ENCODE results near the gene EGFR.
"Not testable (repeated sequence)": the region's sequence is repeated elsewhere in the genome, so short reads cannot be mapped to it uniquely, and the experiment has no call there.

EGFR gene

DNA sequence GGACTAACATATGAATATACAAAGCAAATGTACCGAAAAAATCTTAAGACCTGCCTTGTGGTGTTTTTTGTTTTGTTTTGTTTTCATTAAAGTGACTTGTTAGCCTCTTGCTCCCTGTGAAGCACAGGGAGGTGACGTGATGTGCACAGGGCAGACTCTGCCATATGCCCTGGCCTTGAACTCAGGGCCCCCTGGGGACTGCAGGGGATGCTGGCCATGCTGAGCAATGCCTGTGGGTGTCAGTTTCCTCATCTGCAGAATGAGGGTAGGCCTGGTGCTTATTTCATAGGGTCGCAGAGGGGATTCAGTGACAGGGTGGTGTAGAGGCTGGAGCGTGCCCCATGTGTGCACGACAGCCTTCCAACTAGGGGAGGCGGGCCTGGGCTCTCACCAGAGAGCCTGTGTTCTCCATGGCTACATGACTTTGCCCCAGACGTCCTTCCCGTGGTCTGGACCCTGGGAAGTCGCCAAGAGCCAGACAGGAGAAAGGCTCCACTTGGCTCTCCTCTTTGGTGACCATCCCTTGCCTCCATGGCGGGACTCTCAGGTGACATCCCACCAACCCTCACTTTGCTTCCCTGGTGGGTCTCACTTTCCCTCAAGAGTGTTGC is 14.5 kb downstream of the EGFR start:
- Histone ChIP-seq H3K27ac (no peak overlapping the region), H3K36me3 (ENCODE audit: insufficient read depth) (no peaks in the 10 kb centered on the region), H3K4me3 (IDR thresholded peaks at IDR 0.05; ENCODE audit: insufficient read depth, low read depth, low read length) (no peak overlapping the region), H4K20me1 (ENCODE audit: insufficient read depth) (no peaks in the 10 kb centered on the region), H3K79me2 (ENCODE audit: insufficient read depth, low read depth) (no peaks in the 10 kb centered on the region), H3K9ac (no peak overlapping the region), H2AFZ (ENCODE audit: low read depth) (no peak overlapping the region), H3K27me3 (ENCODE audit: insufficient read depth, low read depth) (no peaks in the 10 kb centered on the region), H3K4me2 (no peak overlapping the region), H3K4me1 (ENCODE audit: low read depth, poor library complexity, severe bottlenecking) (no peaks in the 10 kb centered on the region)
- TF ChIP-seq, protein P1, sequence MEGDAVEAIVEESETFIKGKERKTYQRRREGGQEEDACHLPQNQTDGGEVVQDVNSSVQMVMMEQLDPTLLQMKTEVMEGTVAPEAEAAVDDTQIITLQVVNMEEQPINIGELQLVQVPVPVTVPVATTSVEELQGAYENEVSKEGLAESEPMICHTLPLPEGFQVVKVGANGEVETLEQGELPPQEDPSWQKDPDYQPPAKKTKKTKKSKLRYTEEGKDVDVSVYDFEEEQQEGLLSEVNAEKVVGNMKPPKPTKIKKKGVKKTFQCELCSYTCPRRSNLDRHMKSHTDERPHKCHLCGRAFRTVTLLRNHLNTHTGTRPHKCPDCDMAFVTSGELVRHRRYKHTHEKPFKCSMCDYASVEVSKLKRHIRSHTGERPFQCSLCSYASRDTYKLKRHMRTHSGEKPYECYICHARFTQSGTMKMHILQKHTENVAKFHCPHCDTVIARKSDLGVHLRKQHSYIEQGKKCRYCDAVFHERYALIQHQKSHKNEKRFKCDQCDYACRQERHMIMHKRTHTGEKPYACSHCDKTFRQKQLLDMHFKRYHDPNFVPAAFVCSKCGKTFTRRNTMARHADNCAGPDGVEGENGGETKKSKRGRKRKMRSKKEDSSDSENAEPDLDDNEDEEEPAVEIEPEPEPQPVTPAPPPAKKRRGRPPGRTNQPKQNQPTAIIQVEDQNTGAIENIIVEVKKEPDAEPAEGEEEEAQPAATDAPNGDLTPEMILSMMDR (conservative IDR thresholded peaks at IDR 0.05; ENCODE audit: low read depth, low read length) = no peak

DNA sequence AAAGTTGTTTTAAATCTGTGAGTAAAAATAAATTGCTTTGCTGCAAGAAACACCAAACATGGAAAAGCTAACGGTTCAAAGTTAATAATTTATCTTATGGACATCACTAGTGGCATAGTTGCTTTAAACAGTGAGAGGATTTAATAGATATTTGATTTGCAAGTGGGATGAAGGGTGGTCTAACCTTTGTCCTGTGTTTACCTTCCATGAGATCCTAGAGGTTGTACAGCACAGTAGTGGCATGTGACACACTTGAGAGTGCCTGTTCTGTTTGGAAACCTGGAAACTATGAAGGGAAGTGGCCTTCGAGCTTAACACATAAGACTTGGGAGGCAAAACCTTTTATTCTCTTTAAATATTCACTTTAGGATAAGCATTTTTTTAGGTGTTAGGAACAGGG is 16.0 kb downstream of the EGFR start:
- Histone ChIP-seq H3K27ac (no peak overlapping the region), H3K9ac (no peak overlapping the region), H2AFZ (ENCODE audit: low read depth) (no peak overlapping the region), H3K27me3 (ENCODE audit: insufficient read depth, low read depth) (no peaks in the 10 kb centered on the region), H3K36me3 (ENCODE audit: insufficient read depth) (no peaks in the 10 kb centered on the region), H3K4me3 (IDR thresholded peaks at IDR 0.05; ENCODE audit: insufficient read depth, low read depth, low read length) (no peak overlapping the region), H3K4me2 (no peak overlapping the region), H3K4me1 (ENCODE audit: low read depth, poor library complexity, severe bottlenecking) (no peaks in the 10 kb centered on the region), H4K20me1 (ENCODE audit: insufficient read depth) (no peaks in the 10 kb centered on the region), H3K79me2 (ENCODE audit: insufficient read depth, low read depth) (no peaks in the 10 kb centered on the region)
- TF ChIP-seq, protein P1 (conservative IDR thresholded peaks at IDR 0.05; ENCODE audit: low read depth, low read length) = no peak

DNA sequence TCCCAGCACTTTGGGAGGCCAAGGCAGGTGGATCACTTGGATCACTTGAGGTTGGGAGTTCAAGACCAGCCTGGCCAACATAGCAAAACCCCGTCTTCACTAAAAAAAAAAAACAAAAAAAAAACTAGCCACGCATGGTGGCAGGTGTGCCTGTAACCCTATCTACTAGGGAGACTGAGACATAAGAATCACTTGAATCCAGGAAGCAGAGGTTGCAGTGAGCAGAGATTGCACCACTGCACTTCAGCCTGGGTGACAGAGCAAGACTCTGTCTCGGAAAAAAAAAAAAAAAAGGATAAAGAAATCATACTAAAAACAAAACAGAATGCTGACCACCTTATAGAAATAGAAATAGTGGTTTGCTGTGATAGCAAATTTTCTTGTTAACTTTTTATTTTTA is 16.6 kb downstream of the EGFR start:
- H3K27ac ChIP-seq; H3K36me3 ChIP-seq (ENCODE audit: insufficient read depth); H3K9ac ChIP-seq; H3K27me3 ChIP-seq (ENCODE audit: insufficient read depth, low read depth); H3K4me3 ChIP-seq (IDR thresholded peaks at IDR 0.05; ENCODE audit: insufficient read depth, low read depth, low read length); H3K79me2 ChIP-seq (ENCODE audit: insufficient read depth, low read depth); H3K4me1 ChIP-seq (ENCODE audit: low read depth, poor library complexity, severe bottlenecking); H4K20me1 ChIP-seq (ENCODE audit: insufficient read depth); H2AFZ ChIP-seq (ENCODE audit: low read depth); H3K4me2 ChIP-seq: not testable (repeated sequence)

DNA sequence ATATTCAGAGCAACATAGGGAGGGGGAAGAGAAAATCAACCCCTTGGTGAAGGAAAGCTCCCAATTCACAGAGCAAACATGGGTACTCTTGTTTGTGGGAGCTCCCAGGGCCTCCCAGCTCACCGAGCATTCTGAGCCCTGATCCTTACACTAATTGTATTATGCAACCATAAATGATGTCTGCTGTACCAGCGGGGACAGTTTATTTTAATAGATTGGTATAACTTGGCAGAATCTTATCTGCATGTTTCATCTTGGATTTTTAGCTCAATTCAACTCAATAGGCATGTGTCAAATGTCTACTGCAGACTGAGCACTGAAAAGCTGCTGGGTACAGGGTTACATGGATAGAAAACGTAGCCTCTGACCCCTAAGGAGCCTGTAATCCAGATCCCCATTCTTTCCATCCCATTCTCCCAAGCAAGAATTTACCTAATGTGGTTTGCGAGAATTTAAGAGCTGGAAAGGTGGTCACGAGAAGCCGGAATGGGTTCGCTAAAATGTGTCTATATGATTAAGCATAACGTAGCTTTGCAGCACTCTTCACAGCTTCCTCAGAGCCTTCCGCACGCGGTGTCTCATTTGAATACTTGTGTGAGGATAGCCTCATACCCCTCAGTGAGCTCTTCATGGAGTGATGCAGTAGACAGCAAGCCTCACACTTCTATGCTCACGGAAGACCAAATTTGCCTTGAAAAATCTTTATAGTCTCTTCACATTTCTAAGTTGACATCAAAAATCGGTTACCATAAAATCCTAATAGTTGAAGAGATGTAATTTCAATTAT is 18.3 kb downstream of the EGFR start:
- Histone ChIP-seq H3K36me3 (ENCODE audit: insufficient read depth) (no peaks in the 10 kb centered on the region), H3K4me2 (no peak overlapping the region), H3K27me3 (ENCODE audit: insufficient read depth, low read depth) (no peaks in the 10 kb centered on the region), H3K9ac (no peak overlapping the region), H3K27ac (no peak overlapping the region), H2AFZ (ENCODE audit: low read depth) (no peak overlapping the region), H4K20me1 (ENCODE audit: insufficient read depth) (no peaks in the 10 kb centered on the region), H3K4me1 (ENCODE audit: low read depth, poor library complexity, severe bottlenecking) (no peaks in the 10 kb centered on the region), H3K4me3 (IDR thresholded peaks at IDR 0.05; ENCODE audit: insufficient read depth, low read depth, low read length) (no peak overlapping the region), H3K79me2 (ENCODE audit: insufficient read depth, low read depth) (no peaks in the 10 kb centered on the region)
- TF ChIP-seq, protein P1 (conservative IDR thresholded peaks at IDR 0.05; ENCODE audit: low read depth, low read length) = no peak

Data from KMS-11 (cell line).